Activated CD4-positive, CD25-positive, alpha-beta regulatory T cell treated with anti-CD3 and anti-CD28 coated beads, Interleukin-2, amount 50 U/mL, for 24 hours (primary cell): ENCODE measurements around the gene KNDC1.
A peak's percentile ranks its signal among the peaks of the same experiment; 100 is the strongest.
"Not testable (repeated sequence)": the region's sequence is repeated elsewhere in the genome, so short reads cannot be mapped to it uniquely, and the experiment has no call there.

Experiments used
- ATAC-seq, 2 donors: fragments of 150-1000 bp; cut with Tn5 transposase; one replicate each; pipeline ENCODE4 v1.10.0; 2021; ENCODE audit warnings: mild to moderate bottlenecking in 1 of 2, moderate library complexity in 1 of 2

The KNDC1 gene

GRCh38 chr10:133265052-133265451 lies 105.0 kb downstream of the KNDC1 start:
- not testable (repeated sequence) for ATAC-seq

- ATAC-seq = no peak
These were observed 106.2 kb downstream of the KNDC1 start for GRCh38 chr10:133266056-133266795.

DNA sequence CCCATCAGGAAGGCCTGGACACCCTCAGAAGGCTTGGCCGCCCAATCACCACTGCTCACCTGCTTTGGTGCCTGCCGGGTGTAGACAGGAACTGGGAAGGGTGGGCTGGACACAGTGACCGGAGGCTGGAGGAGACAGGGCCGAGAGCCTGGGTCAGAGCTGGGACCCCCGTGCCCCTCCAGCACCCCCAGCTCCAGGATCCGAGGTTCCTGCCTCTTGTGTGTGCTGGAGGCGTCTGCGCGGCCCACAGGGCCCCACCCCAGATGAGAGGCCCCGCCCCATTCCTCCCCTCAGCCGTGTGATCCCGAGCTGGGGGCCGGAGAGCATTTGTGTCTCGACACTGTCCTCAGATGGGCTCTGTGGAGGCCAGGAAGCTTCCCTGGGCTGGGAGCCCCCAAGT lies 107.3 kb downstream of the KNDC1 start:
- no peak for ATAC-seq

DNA sequence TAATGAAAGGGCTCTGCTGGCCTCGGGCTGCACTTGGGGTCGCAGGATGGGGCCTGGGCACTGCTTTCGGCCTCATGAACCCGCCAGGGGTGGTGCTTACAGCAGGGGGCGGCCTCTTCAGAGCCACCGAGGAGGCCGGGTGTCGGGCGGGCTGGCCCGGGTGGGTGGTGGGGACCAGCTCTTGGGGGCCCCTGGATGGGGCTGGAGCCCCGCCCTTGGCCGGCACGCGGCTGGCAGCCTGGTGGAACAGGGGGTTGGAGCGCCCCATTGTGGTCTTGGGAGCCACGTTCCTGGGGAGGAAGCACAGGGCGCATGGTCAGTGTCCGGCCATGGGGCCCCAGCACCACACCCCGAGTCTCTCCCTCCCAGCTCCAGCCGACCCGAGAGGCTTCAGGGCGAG lies 107.8 kb downstream of the KNDC1 start:
- no peak for ATAC-seq

GRCh38 chr10:133268532-133268931 lies 108.5 kb downstream of the KNDC1 start:
- no peak for ATAC-seq

- no peak for ATAC-seq
These were observed 109.3 kb downstream of the KNDC1 start for GRCh38 chr10:133269367-133269766.

GRCh38 chr10:133270204-133270603 lies 110.2 kb downstream of the KNDC1 start:
- ATAC-seq = no peak

DNA sequence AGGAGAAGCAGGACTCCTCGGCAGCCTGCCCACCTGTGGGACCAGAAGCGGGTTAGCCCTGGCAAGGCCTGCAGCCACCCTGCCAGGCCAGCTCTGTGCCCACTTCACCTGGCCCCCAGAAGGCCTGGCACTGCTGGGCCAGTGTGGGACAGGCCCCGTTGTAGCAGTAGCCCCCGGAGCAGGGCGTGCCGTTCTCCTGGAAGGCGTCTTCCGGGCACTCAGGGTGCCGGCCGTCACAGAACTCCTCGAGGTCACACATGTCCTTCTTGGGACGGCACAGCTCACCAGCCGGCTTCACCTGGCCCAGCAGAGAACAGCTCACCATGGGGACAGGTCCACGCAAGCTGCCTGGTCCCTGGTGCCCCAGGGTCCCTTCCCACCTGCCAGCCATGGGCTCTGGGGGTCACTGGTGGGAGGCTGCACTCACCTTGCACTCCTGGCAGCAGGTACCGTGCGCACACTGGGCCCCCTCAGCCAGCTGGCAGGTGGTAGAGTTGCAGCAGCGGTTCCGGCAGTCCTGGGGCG lies 110.8 kb downstream of the KNDC1 start:
- no peak for ATAC-seq

DNA sequence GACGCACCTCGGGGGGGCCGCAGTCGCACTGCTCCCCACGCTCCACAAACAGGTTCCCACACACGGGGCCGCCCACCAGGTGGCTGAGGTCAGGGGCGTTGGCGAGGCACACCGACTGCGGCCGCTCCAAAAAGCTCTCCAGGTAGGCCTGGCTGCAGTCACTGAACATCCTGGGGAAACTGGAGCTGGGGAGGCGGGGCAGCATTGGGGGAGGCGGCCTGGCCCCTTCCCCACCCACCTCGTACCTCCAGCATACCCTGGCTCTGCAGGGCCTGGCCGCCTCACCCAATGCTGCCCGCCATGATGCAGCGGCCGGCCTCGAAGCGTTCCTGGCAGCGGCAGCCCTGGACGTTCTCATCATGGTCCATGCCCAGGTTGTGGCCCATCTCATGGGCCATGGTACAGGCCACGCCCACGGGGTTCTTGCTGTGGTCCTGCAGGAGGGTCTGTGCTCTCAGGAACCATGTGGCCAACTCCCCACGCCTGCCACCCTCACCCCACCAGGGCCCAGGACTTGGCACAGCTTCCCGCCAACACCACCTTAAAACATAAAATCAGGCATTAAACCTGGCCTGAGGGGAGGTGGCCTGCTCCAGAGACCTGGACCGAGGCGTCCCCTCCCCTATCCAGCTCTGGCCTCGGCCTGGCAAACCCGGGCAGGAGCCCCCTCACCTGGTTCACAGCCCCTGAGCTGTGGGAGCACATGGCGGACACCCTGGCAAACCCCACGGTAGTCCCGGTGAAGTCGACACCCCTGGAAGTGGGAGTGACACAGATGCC lies 111.7 kb downstream of the KNDC1 start:
- ATAC-seq = no peak

GRCh38 chr10:133272301-133272963 lies 112.4 kb downstream of the KNDC1 start:
- no peak for ATAC-seq

GRCh38 chr10:133272964-133273420 lies 113.0 kb downstream of the KNDC1 start:
- ATAC-seq = no peak

DNA sequence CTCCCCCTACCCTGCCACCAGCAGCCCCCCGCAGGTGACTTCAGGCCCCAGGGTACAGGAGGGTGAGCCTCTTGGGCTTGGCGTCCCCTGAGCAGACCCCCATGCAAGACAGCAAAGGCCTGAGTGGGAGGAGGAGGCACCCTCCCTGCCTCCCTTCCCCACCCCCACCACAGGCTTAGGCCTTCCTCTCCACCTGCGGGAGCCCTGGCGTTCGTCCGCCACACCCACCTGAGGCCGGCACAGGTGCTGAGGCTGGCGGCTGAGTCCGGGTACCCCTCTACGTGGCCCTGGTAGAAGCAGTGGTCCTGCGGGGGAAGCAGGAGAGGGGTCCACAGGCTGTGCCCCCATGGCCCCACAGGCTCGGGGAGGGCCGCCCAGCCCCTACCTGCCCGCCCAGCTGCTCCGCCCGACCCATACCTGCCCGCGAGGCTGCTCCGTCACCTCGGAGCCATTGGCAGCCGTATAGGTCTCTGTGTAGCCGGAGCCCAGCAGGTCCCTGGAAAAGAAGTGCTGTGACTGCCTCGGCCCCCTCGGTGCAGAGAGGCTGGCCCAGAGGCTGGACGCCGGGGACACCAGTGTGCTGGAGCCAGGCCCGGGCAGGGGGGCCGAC lies 113.6 kb downstream of the KNDC1 start:
- ATAC-seq = no peak

DNA sequence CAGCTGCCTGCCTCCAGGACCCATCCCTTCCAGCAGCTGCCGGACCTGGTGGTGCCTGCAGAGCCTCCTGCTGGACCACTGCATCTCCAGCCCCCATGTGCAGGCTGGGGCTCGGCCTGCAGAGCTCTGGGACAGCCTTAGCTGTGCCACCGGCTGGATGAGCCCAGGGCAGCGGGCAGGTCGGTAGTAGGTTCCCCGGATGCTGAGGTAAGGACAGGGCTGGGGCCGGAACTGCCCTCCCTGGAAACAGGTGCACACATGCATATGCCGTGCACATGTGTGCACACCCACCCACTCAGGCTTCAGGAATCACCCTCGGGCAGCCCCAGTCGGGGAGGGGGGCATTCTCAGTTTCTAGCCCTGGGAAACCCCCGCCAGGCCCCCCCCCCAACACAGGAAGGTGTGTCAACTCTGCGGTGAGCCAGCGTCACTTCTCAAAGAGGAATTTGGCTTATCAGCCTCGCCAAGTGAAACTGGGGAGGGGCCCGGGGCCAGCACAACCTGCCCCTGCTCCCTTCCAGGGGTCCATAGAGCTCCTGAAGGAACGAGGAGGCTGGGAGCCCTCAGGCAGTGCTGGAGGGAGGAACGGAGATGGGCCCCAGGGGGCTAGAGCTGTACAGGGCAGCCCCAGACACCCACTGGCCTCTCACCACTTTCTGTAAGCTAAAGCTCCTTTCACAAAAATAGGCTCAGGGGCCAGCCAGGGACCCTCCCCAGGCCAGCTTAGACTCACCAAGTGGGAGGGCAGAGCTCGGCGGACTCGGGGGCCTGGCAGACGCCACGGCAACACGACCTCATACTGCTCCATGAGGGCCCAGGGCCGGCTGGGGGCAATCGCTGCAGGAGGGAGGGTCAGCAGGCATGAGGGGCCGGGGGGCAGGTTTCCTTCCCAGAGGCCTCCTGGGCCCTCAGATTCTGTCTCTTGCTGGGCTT lies 115.0 kb downstream of the KNDC1 start:
- ATAC-seq = peak; percentile 75 to 78

- ATAC-seq = peak; percentile 33 to 44
These were observed 115.7 kb downstream of the KNDC1 start for GRCh38 chr10:133275684-133276092.
